SW480 (cell line): ENCODE measurements around the gene LTA.

ENCODE experiments used
- DNase-seq: peaks from one replicate; pipeline ENCODE4 v3.0.0-alpha.2; 2016; ENCODE audit warnings: low spot score

The LTA gene, protein sequence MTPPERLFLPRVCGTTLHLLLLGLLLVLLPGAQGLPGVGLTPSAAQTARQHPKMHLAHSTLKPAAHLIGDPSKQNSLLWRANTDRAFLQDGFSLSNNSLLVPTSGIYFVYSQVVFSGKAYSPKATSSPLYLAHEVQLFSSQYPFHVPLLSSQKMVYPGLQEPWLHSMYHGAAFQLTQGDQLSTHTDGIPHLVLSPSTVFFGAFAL

GRCh38 chr6:31572041-31572911, at the start of gene LTA:
Gene LTA, plus strand, starts transcription at chr6:31572289. Its CDS starts 454 bp downstream, at chr6:31572743.
- no peak for DNase-seq

DNA sequence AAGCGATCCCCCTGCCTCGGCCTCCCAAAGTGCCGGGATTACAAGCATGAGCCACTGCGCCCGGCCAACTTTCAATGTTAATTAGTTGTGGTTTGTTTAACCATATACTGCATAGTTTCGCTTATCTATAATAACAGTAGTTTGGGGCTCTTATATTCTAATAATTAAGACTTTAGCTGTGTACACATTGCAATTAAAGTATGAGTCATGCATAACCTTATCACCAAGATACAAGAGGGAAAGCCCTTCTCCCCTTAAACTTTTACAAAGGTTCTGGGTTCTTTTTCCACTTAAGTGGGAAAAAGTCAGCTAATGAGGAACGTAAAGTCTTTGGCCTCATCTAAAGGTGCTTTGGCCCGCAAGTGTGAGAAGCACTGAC, 46.5 kb upstream of the LTA start:
- no peak for DNase-seq

DNA sequence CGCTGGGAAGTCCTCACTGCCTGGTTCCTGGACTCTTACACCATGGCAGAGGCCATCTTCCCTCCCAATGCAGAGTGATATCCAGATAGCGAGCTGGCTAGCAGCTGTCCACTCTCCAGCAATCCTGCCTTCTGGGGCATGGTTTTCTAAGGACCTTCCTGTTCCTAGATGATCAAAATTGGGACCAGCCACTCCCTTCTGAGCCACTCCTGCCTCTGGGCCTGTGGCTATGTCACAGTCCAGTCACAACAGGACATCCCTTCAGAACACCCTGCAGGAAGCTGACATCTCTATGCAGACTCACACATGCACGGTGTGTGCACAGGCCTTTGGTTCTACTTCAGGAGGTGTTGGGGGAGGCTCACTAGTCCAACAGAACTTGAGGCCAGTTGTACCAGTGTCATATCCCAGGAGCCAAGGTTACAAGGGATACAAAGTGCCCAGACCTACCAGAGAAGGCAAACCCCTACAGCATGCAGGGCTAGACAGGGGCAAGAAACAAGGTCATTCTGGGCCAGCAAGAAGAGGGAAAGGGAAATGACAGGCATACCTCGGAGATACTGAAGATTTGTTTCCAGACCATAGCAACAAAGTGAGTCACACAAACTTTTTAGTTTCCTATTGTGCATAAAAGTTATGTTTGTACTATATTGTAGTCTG, 46.0 kb upstream of the LTA start:
- DNase-seq, result no peak

DNA sequence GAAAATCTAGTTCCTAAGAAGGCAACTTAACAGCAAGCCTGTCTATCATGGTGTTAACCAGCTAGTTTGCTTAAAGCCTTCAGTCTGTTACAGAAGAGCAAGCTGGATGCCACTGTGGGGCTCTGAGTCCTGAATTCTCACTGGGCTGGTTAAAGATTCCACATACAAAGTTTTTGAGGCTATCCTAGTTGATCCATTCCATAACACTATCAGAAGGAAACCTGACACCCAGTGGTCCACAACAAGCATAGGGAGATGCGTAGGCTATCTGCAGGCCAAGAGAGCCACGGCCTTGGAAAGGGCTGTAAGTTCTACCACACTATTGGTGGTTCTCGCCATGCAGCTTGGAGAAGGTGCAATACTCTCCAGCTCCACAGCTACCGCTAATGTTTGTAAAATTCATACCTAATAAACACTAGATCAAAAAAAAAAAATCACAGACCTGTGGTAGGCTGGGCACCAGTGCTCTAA, 43.7 kb upstream of the LTA start:
- DNase-seq, result peak; percentile 19

GRCh38 chr6:31528821-31529328, 43.2 kb upstream of the LTA start, which contains the start of gene MCCD1:
Gene MCCD1, plus strand, starts transcription at chr6:31528962. Its CDS starts 53 bp downstream, at chr6:31529015.
- no peak for DNase-seq

GRCh38 chr6:31529329-31530150, 42.5 kb upstream of the LTA start:
- no peak for DNase-seq

DNA sequence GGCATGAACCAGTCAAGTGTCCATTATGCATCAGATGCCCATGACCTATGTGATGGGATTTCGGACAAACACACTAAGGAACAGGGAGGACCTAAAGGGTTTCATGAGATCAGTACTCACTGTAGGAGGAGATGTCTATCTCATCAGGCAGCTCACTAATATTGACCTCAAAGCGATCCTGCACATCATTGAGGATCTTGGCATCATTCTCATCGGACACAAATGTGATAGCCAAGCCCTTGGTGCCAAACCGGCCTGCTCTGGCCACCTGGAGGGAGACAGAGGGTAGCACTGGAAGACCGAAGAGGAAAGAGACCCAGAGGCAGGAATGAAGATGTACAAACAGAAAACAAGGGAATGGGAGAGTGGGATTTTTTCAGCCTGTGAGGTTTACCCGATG, 41.4 kb upstream of the LTA start:
- DNase-seq, result no peak

DNA sequence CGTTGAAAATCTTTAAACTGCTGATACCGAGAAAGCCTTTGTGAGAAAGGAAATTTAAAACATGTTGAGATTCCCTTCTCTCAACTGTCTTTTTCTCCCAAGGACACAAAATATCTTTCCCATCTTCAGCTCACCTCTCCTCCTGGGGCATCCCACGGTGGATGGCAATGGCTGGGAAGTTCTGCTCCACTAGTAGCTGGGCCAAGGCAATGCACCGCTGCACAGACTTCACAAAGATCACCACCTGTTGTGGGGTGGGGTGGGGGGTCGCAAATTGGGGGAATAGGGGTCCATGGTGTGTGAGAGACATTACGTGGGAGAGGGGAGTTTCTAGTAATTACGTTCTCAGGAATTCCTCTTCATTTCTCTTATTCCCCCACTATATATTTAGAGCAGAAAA, 40.9 kb upstream of the LTA start:
- DNase-seq, result no peak

DNA sequence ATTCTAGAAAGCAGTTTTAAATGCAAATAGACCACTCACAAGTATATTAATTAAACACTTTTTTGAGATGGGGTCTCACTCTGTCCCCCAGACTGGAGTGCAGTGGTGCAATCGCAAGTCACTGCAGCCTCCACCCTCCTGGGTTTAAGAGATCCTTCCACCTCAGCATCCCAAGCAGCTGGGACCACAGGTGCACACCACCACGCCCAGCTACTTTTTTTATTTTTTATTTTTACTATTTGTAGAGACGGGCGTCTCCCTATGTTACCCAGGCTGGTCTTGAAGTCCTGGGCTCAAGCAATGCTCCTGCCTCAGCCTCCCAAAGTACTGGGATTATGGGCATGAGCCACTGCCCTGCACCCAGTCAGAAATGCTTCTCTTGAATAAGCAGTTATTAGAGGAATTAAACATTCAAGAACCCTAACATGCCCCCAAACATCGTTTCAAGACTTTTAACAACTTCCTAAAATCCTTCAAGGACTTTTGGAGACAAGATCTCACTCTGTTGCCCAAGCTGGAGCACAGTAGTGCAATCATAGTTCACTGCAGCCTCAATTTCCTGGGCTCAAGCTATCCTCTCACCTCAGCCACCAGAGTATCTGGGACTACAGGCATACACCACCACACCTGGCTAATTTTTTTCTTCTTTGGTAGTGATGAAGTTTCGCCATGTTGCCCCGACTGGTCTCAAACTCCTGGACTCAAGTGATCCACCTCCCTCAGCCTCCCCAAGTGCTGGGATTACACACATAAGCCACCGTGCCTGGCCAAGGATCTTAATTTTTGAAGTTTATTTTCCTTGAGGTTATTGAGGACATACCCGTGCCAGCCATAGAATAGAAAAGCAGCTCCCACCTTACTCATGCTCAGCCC, 40.1 kb upstream of the LTA start:
- no peak for DNase-seq

- DNase-seq, result no peak
Observed at GRCh38 chr6:31532644-31533454, 39.2 kb upstream of the LTA start.

GRCh38 chr6:31533455-31533841, 38.6 kb upstream of the LTA start:
- DNase-seq, result no peak

DNA sequence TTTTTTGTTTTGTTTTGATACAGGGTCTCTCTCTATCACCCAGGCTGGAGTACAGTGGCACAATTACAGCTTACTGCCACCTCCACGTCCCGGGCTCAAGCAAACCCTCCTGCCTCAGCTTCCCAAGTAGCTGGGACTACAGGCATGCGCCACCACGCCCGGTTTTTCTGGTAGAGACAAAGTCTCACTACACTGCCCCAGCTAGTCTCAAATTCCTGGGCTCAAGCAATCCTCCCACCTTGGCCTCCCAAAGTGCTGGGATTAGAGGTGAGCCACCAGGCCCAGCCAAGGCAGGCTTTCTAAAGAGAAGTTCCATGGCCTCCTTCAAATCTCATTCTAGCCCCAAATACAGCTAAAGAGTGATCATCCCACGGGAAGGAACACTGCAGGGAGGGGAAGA, 38.1 kb upstream of the LTA start:
- no peak for DNase-seq

GRCh38 chr6:31534521-31535040, 37.5 kb upstream of the LTA start:
- no peak for DNase-seq

GRCh38 chr6:31535538-31536324, 36.4 kb upstream of the LTA start:
- no peak for DNase-seq

GRCh38 chr6:31538805-31539400, 33.2 kb upstream of the LTA start:
- DNase-seq, result no peak

DNA sequence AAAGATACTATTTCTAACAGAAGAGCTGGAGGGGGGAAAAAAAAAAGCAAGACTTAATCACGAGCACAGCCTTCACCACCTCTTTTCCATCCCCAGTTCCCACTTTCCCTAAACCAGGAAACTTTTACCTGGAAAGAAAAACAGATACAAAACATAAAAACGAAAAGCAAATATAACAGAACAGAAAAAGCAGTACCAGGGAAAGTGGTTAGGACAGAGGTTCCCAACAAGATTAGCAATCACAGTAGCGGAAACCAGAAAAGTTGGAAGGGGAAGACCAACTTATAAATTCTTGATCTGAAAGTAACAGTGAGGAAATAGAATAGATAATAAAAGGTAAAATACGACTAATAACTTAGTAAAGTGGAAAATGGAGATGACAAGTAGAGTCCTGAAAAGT, 31.4 kb upstream of the LTA start:
- no peak for DNase-seq

- DNase-seq, result peak; percentile 32
Observed at GRCh38 chr6:31541059-31541657, 30.9 kb upstream of the LTA start.
